Endothelial cell of umbilical vein (primary cell): Measurements from ENCODE around the gene NXPE3. TPM values are rescaled to one million over a fixed set of nuclear protein-coding genes. Genes with fewer than 3 reads are reported as not detected.

Experiments used
- BruUV-seq: library from RNA; stranded (reverse); fragments of 400-500 nt; replicated peaks from 2 replicates; lab custom pipeline; 2021; lab: Mats Ljungman, UMichigan
- CTCF ChIA-PET: fragments of 300-600, 350-600 bp; sonication (Branson Sonifier 250); formaldehyde crosslinking; loops from one replicate; lab custom pipeline; 2021; ENCODE audit warnings: antibody characterized with exemption, inconsistent platforms; lab: Charles Lee
- POLR2A ChIA-PET: fragments of 300-600, 350-600 bp; sonication (Branson Sonifier 250); formaldehyde crosslinking; loops from one replicate; lab custom pipeline; 2021; ENCODE audit warnings: antibody characterized with exemption, inconsistent platforms; lab: Charles Lee
- DNase-seq: peaks from one replicate; pipeline ENCODE4 v3.0.0-alpha.2; 2011; ENCODE audit warnings: low read depth, low spot score
- FAIRE-seq: peaks from 2 replicates; lab custom pipeline; 2011; peaks lifted over from hg19 to GRCh38; lab: Jason Lieb, UNC
- H2AFZ ChIP-seq: 2 replicates; pipeline ENCODE4 v1.6.0; 2012; ENCODE audit warnings: low read depth, low read length, control low read depth, inconsistent platforms
- H3K27ac ChIP-seq: 2 replicates; pipeline ENCODE4 v1.5.1; 2011; ENCODE audit warnings: low read depth, mild to moderate bottlenecking, control low read depth, low read length, moderate library complexity; ENCODE audit not compliant: insufficient read depth
- H3K27me3 ChIP-seq, 2 experiments: 2 replicates each; pipeline versions ENCODE4 v1.6.0 to v1.6.1; 2011; ENCODE audit warnings: low read length in 2 of 2, mixed read lengths in 1 of 2; ENCODE audit not compliant: control insufficient read depth in 2 of 2, insufficient read depth in 2 of 2
- H3K36me3 ChIP-seq, 2 experiments: 2 replicates in 1 of 2; 3 replicates in 1 of 2; pipeline ENCODE4 v1.5.1; 2011; ENCODE audit warnings: low read length in 2 of 2, mild to moderate bottlenecking in 1 of 2, moderate library complexity in 1 of 2; ENCODE audit not compliant: control insufficient read depth in 2 of 2, insufficient read depth in 2 of 2; ENCODE audit errors: extremely low read depth in 1 of 2
- H3K4me1 ChIP-seq: 3 replicates; pipeline ENCODE4 v1.5.1; 2011; ENCODE audit warnings: mild to moderate bottlenecking, low read length; ENCODE audit not compliant: control insufficient read depth, insufficient read depth; ENCODE audit errors: extremely low read depth
- H3K4me2 ChIP-seq: 2 replicates; pipeline ENCODE4 v1.6.1; 2011; ENCODE audit warnings: low read length, control low read depth, mixed read lengths; ENCODE audit not compliant: insufficient read depth
- H3K4me3 ChIP-seq, 3 experiments: fragments of 200-600 bp in 1 of 3; sonication (generic), shearing (Covaris generic) in 1 of 3; replicated peaks in 1 of 3; 2 replicates each; pipeline ENCODE4 v1.5.1; 2011 to 2016; ENCODE audit warnings: control low read depth in 3 of 3, low read length in 3 of 3, mild to moderate bottlenecking in 2 of 3, inconsistent platforms in 1 of 3, low read depth in 1 of 3, moderate library complexity in 1 of 3; ENCODE audit not compliant: insufficient read depth in 1 of 3
- H3K79me2 ChIP-seq: 2 replicates; pipeline ENCODE4 v1.6.0; 2012; ENCODE audit warnings: low read length, inconsistent platforms; ENCODE audit not compliant: control insufficient read depth, insufficient read depth
- H3K9ac ChIP-seq: replicated peaks from 2 replicates; pipeline ENCODE3; 2011; ENCODE audit warnings: low read length, control low read depth; ENCODE audit not compliant: insufficient read depth; ENCODE audit errors: extremely low read depth
- H3K9me1 ChIP-seq: replicated peaks from 3 replicates; pipeline ENCODE4 v1.6.0; 2011; ENCODE audit warnings: mild to moderate bottlenecking, low read length; ENCODE audit not compliant: control insufficient read depth, insufficient read depth; ENCODE audit errors: extremely low read depth
- H3K9me3 ChIP-seq: replicated peaks from 2 replicates; pipeline ENCODE4 v1.5.1; 2012; ENCODE audit warnings: low read length, inconsistent platforms; ENCODE audit not compliant: control insufficient read depth, insufficient read depth
- H4K20me1 ChIP-seq: replicated peaks from 2 replicates; pipeline ENCODE3; 2011; ENCODE audit warnings: mild to moderate bottlenecking, low read length; ENCODE audit not compliant: control insufficient read depth, insufficient read depth; ENCODE audit errors: extremely low read depth
- EZH2 ChIP-seq: IDR thresholded peaks from 2 replicates; pipeline ENCODE4 v1.6.1; 2012; ENCODE audit warnings: borderline replicate concordance, low read depth, mild to moderate bottlenecking, moderate library complexity, low read length, inconsistent platforms; ENCODE audit not compliant: severe bottlenecking
- FOS ChIP-seq: IDR thresholded peaks from 2 replicates; pipeline ENCODE4 v1.6.1; 2011; ENCODE audit warnings: mild to moderate bottlenecking, low read length, moderate library complexity, borderline replicate concordance; ENCODE audit not compliant: insufficient read depth
- GATA2 ChIP-seq: IDR thresholded peaks from 2 replicates; pipeline ENCODE4 v1.7.0; 2011; ENCODE audit warnings: low read depth, mild to moderate bottlenecking, moderate library complexity, mixed read lengths, low read length; ENCODE audit not compliant: insufficient read length, insufficient read depth
- JUN ChIP-seq: IDR thresholded peaks from 2 replicates; pipeline ENCODE4 v1.6.1; 2011; ENCODE audit warnings: borderline replicate concordance, low read depth; ENCODE audit not compliant: insufficient read length, insufficient read depth
- MYC ChIP-seq: IDR thresholded peaks from one replicate; pipeline ENCODE4 v1.6.1; 2011; ENCODE audit warnings: mild to moderate bottlenecking, low read depth, low read length
- POLR2A ChIP-seq: IDR thresholded peaks from 2 replicates; pipeline ENCODE4 v1.6.1; 2012; ENCODE audit warnings: low read depth, mild to moderate bottlenecking, control low read depth, low read length
- dilution Hi-C: fragments of 300-500 bp; cut with MboI; formaldehyde crosslinking; loops from one replicate; pipeline ENCODE4 v1.15.0; 2019; ENCODE audit warnings: low sequenced_read_pairs; ENCODE audit not compliant: extremely low pct_ligation_motif_present
- intact Hi-C: fragments of 100-400 bp; cut with micrococcal nuclease; formaldehyde crosslinking; loops from one replicate; pipeline ENCODE4 v1.10.0; 2022
- polyA plus RNA-seq, 4 experiments: library from polyadenylated mRNA; depleted of rRNA in 3 of 4; stranded (reverse) in 3 of 4; unstranded in 1 of 4; fragments of >200 nt; gene quantifications; 2 replicates each; pipeline versions ENCODE4 v1.2.1 to v1.2.3, GENCODE V29; 2011 to 2012; ENCODE audit warnings: missing spikeins in 1 of 4
- total RNA-seq: library from RNA; stranded (reverse); gene quantifications from 2 replicates; pipeline ENCODE4 v1.2.3, GENCODE V29; 2021
- TF ChIP-seq, protein P1 (sequence below), 2 donors: IDR thresholded peaks; 1 replicate in 1 of 2; 2 replicates in 1 of 2; pipeline ENCODE4 v1.5.1; 2011; ENCODE audit warnings: low read length in 2 of 2, mild to moderate bottlenecking in 2 of 2, moderate library complexity in 2 of 2, control low read depth in 1 of 2, inconsistent platforms in 1 of 2, low read depth in 1 of 2; ENCODE audit not compliant: insufficient read depth in 1 of 2; ENCODE audit errors: extremely low read depth in 1 of 2

NXPE3 gene
- total and polyA plus RNA-seq, 2 donors (not counting 3 experiments of a cell fraction or from before 2014, with no cell fraction given), result 13.7 to 20.3 TPM

DNA sequence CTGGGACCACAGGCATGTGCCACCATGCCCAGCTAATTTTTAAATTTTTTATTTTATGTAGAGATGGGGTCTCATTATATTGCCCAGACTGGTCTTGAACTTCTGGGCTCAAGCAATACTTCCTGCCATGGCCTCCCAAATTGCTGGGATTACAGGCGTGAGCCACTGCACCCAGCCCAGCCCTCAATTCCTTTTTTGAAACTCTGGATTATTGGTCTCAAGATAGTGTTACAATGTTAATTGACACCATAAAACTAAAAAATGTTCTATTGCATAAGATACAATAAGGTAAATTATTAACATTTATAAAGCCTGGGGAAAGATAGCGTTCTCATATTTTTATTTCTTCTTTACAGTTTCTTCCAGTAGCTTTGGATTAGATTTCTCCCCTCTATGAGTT lies 66.4 kb downstream of the NXPE3 start:
- no peak overlapping the region for H3K4me2 ChIP-seq
- no peak overlapping the region for H2AFZ ChIP-seq
- FAIRE-seq, result no peak
- no peak overlapping the region for H3K4me3 ChIP-seq
- no peaks in the 10 kb centered on the region for H3K9me1 ChIP-seq
- ChIA-PET CTCF (interaction anchor here (0.5 to 1.1 kb wide), 2 partner anchors 380 to 384 kb away, joined by 3 to 4 read pairs; no protein-coding TSS in a partner anchor), POLR2A (no interaction called here)
- no peaks in the 10 kb centered on the region for H4K20me1 ChIP-seq
- H3K9ac ChIP-seq, result no peak overlapping the region
- intact Hi-C loops, result no loop called here
- BruUV-seq, result no TSS peak
- dilution Hi-C loops, result no loop called here
- TF ChIP-seq FOS, result no peak
- no peak for TF ChIP-seq MYC
- no peak for TF ChIP-seq EZH2
- TF ChIP-seq GATA2, result no peak
- TF ChIP-seq POLR2A, result no peak
- TF ChIP-seq, protein P1, sequence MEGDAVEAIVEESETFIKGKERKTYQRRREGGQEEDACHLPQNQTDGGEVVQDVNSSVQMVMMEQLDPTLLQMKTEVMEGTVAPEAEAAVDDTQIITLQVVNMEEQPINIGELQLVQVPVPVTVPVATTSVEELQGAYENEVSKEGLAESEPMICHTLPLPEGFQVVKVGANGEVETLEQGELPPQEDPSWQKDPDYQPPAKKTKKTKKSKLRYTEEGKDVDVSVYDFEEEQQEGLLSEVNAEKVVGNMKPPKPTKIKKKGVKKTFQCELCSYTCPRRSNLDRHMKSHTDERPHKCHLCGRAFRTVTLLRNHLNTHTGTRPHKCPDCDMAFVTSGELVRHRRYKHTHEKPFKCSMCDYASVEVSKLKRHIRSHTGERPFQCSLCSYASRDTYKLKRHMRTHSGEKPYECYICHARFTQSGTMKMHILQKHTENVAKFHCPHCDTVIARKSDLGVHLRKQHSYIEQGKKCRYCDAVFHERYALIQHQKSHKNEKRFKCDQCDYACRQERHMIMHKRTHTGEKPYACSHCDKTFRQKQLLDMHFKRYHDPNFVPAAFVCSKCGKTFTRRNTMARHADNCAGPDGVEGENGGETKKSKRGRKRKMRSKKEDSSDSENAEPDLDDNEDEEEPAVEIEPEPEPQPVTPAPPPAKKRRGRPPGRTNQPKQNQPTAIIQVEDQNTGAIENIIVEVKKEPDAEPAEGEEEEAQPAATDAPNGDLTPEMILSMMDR (IDR thresholded peaks at IDR 0.05; ENCODE audit: extremely low read depth in 1 of 2, insufficient read depth in 1 of 2, low read depth in 1 of 2, low read length in 2 of 2), result no peak
- TF ChIP-seq JUN, result no peak
- H3K27ac ChIP-seq, result no peak overlapping the region
- H3K27me3 ChIP-seq, result no peaks in the 10 kb centered on the region
- peaks cover 11% of the 10 kb centered on the region for H3K79me2 ChIP-seq
- peaks cover 6% of the 10 kb centered on the region for H3K4me1 ChIP-seq
- H3K36me3 ChIP-seq, result no peaks in the 10 kb centered on the region
- DNase-seq, result no peak
- no peaks in the 10 kb centered on the region for H3K9me3 ChIP-seq
